HG02588 (cell line): ENCODE results near the gene DDR2.

Experiments
- ATAC-seq: cut with Tn5 transposase; IDR thresholded peaks from one replicate; pipeline ENCODE4 v1.9.1; 2021; ENCODE audit warnings: mild to moderate bottlenecking, moderate library complexity; ENCODE audit not compliant: unreplicated experiment

Gene DDR2

GRCh38 chr1:162822391-162823200 lies 190.3 kb downstream of the DDR2 start:
- ATAC-seq, result no peak

- no peak for ATAC-seq
Observed at GRCh38 chr1:162823231-162823630, 191.0 kb downstream of the DDR2 start.

- no peak for ATAC-seq
Observed at GRCh38 chr1:162823771-162824525, 191.7 kb downstream of the DDR2 start.

- no peak for ATAC-seq
Observed at GRCh38 chr1:162829268-162829667, 197.0 kb downstream of the DDR2 start.

- ATAC-seq, result no peak
Observed at GRCh38 chr1:162832470-162832869, 200.2 kb downstream of the DDR2 start.

- ATAC-seq, result peak; percentile 84
Observed at GRCh38 chr1:162835157-162835899, 203.1 kb downstream of the DDR2 start.
